Calu3 (cell line): ENCODE data around the gene PAPPA. TPM values are rescaled to one million over a fixed set of nuclear protein-coding genes. Genes with fewer than 3 reads are reported as not detected.

Source experiments
- BruUV-seq: library from RNA; stranded (reverse); fragments of 400-500 nt; replicated peaks from 2 replicates; lab custom pipeline; 2021; lab: Mats Ljungman, UMichigan
- CTCF ChIA-PET: fragments of 300-600 bp; sonication (Branson Sonifier 250); formaldehyde crosslinking; loops from one replicate; lab custom pipeline; 2022; ENCODE audit warnings: antibody characterized with exemption; lab: Charles Lee
- DNase-seq: peaks from one replicate; pipeline ENCODE4 v3.0.0; 2022
- H3K27ac Mint-ChIP-seq: one replicate; pipeline ENCODE4 v1.8.0; 2022; ENCODE audit warnings: mixed read lengths; ENCODE audit not compliant: unreplicated experiment
- H3K27me3 Mint-ChIP-seq: one replicate; pipeline ENCODE4 v1.8.0; 2022; ENCODE audit warnings: mixed read lengths; ENCODE audit not compliant: unreplicated experiment
- H3K36me3 Mint-ChIP-seq: one replicate; pipeline ENCODE4 v1.8.0; 2022; ENCODE audit warnings: mild to moderate bottlenecking, moderate library complexity, mixed read lengths; ENCODE audit not compliant: insufficient read depth, unreplicated experiment
- H3K4me1 Mint-ChIP-seq: one replicate; pipeline ENCODE4 v1.8.0; 2022; ENCODE audit warnings: mild to moderate bottlenecking, low read depth, mixed read lengths; ENCODE audit not compliant: unreplicated experiment
- H3K4me3 Mint-ChIP-seq: one replicate; pipeline ENCODE4 v1.8.0; 2022; ENCODE audit warnings: mild to moderate bottlenecking, low read depth, moderate library complexity, mixed read lengths; ENCODE audit not compliant: unreplicated experiment
- H3K9me3 Mint-ChIP-seq: one replicate; pipeline ENCODE4 v1.8.0; 2022; ENCODE audit warnings: low read depth, mixed read lengths; ENCODE audit not compliant: unreplicated experiment
- CTCF ChIP-seq: fragments of 200-600 bp; IDR thresholded peaks from one replicate; pipeline ENCODE4 v1.8.0; 2022; ENCODE audit warnings: antibody characterized with exemption; ENCODE audit not compliant: unreplicated experiment
- intact Hi-C: fragments of 100-400 bp; cut with micrococcal nuclease; formaldehyde crosslinking; loops from one replicate; pipeline ENCODE4 v1.10.0; 2022; ENCODE audit not compliant: unreplicated experiment
- total RNA-seq: library from RNA; stranded (reverse); gene quantifications from 2 replicates; pipeline ENCODE4 v1.2.3, GENCODE V29; 2022

Gene PAPPA
- total RNA-seq, 1 experiment from 2014 or later = not detected

- no peaks in the 10 kb centered on the region for H3K4me1 Mint-ChIP-seq
- no TSS peak for BruUV-seq
- no peak for DNase-seq
- TF ChIP-seq CTCF = no peak
- H3K36me3 Mint-ChIP-seq = no peaks in the 10 kb centered on the region
- intact Hi-C loops = no loop called here
- no peaks in the 10 kb centered on the region for H3K27me3 Mint-ChIP-seq
- H3K9me3 Mint-ChIP-seq = peaks cover 2% of the 10 kb centered on the region
- CTCF ChIA-PET = no interaction called here
- no peak overlapping the region for H3K4me3 Mint-ChIP-seq
- no peak overlapping the region for H3K27ac Mint-ChIP-seq
These were observed 255.5 kb downstream of the PAPPA start for GRCh38 chr9:116409129-116409528.

- Mint-ChIP-seq H3K9me3 (peaks cover 2% of the 10 kb centered on the region), H3K4me3 (no peak overlapping the region), H3K36me3 (no peaks in the 10 kb centered on the region), H3K27ac (no peak overlapping the region), H3K27me3 (no peaks in the 10 kb centered on the region), H3K4me1 (no peaks in the 10 kb centered on the region)
- CTCF ChIA-PET = no interaction called here
- no peak for TF ChIP-seq CTCF
- intact Hi-C loops = no loop called here
- no peak for DNase-seq
- BruUV-seq = no TSS peak
These were observed 256.0 kb downstream of the PAPPA start for GRCh38 chr9:116409638-116410037.

- intact Hi-C loops = no loop called here
- CTCF ChIA-PET = no interaction called here
- peaks cover 2% of the 10 kb centered on the region for H3K9me3 Mint-ChIP-seq
- H3K27me3 Mint-ChIP-seq = no peaks in the 10 kb centered on the region
- H3K4me1 Mint-ChIP-seq = no peaks in the 10 kb centered on the region
- BruUV-seq = no TSS peak
- no peak for TF ChIP-seq CTCF
- H3K36me3 Mint-ChIP-seq = no peaks in the 10 kb centered on the region
- DNase-seq = no peak
- no peak overlapping the region for H3K4me3 Mint-ChIP-seq
- H3K27ac Mint-ChIP-seq = no peak overlapping the region
These were observed 257.9 kb downstream of the PAPPA start for GRCh38 chr9:116411506-116411905.

- H3K36me3 Mint-ChIP-seq = no peaks in the 10 kb centered on the region
- intact Hi-C loops = no loop called here
- no peak overlapping the region for H3K4me3 Mint-ChIP-seq
- H3K9me3 Mint-ChIP-seq = no peaks in the 10 kb centered on the region
- BruUV-seq = no TSS peak
- no peak for DNase-seq
- CTCF ChIA-PET = no interaction called here
- no peaks in the 10 kb centered on the region for H3K27me3 Mint-ChIP-seq
- no peak overlapping the region for H3K27ac Mint-ChIP-seq
- no peak for TF ChIP-seq CTCF
- H3K4me1 Mint-ChIP-seq = no peaks in the 10 kb centered on the region
These were observed 260.8 kb downstream of the PAPPA start for GRCh38 chr9:116414374-116414773.
